ENCODE measurements around the gene TBX4. TPM values are rescaled to one million over a fixed set of nuclear protein-coding genes. Genes with fewer than 3 reads are reported as not detected.

TBX4 gene
- total and polyA plus RNA-seq, 2 experiments from 2014 or later, result not detected

DNA sequence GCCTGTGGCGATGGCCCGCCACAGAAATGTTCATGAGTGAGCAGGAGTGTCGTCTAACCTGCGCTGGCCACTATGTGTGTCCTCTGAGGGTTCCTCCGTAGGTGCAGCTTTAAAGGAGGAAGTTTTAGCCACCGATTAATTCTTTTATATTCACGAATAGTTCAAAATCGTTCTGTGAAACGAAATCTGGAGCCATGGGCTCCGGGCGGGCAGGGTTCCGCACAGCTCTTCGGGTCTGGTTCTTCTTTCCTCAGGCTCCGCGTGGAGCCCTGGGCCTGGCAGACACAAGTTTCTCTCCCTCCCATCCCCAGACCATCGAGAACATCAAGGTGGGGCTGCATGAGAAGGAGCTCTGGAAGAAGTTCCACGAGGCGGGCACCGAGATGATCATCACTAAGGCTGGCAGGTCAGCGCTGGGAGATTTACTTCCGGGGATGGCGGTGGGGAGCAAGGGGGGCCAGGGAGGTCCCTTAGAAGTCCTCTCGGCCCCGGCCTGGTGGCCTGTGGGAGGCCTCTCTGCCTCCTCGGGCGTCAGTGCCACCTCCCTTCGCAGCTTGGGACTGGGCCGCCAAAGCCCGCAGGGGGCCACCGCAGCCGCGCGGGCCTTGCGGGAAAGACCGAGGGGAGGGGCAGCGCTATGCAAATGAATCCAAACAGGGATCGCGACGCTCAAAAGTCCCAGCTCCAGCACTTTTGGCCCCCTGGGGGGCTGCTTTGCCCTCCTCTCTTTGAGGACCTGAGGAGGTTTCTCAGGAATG lies 5.2 kb downstream of the TBX4 start:
- peak; percentile 2; the same call in 2 of the 3 replicates for ATAC-seq
- 0 out of 2 replicates have a peak, but pooled peaks cover 9% of the 10 kb centered on the region for H3F3A ChIP-seq (replicated peaks; ENCODE audit: low read depth)
- H2AFZ ChIP-seq, result no peak overlapping the region
- peaks cover 27% of the 10 kb centered on the region for H4K20me1 ChIP-seq (replicated peaks; ENCODE audit: insufficient read depth)
- H3K4me1 Mint-ChIP-seq, result peaks cover 39% of the 10 kb centered on the region
- H3K27me3 ChIP-seq (ENCODE audit: insufficient read depth), result peaks cover 100% of the 10 kb centered on the region
- no peak overlapping the region for H3K27ac Mint-ChIP-seq
- H3K27me3 Mint-ChIP-seq (ENCODE audit: insufficient read depth, low read depth, poor library complexity), result peaks cover 99% of the 10 kb centered on the region
- H3K79me2 ChIP-seq (replicated peaks; ENCODE audit: insufficient read depth), result no peaks in the 10 kb centered on the region
- peaks cover 38% of the 10 kb centered on the region; the same call in 1 of the 2 replicates for H3K4me1 ChIP-seq (ENCODE audit: insufficient read depth)
- peak overlapping the region; percentile 73 for H3K4me2 ChIP-seq
- peaks cover 3% of the 10 kb centered on the region; the same call in 1 of the 3 replicates for H3K36me3 Mint-ChIP-seq (ENCODE audit: low read depth)
- peak; percentile 71 for DNase-seq (ENCODE audit: low spot score)
- H3K4me3 Mint-ChIP-seq, result peak overlapping the region; percentile 61
- H3K4me3 ChIP-seq, result peak overlapping the region; percentile 44
- no peaks in the 10 kb centered on the region for H3K9me2 ChIP-seq (ENCODE audit: insufficient read depth)
- TF ChIP-seq, protein P1, sequence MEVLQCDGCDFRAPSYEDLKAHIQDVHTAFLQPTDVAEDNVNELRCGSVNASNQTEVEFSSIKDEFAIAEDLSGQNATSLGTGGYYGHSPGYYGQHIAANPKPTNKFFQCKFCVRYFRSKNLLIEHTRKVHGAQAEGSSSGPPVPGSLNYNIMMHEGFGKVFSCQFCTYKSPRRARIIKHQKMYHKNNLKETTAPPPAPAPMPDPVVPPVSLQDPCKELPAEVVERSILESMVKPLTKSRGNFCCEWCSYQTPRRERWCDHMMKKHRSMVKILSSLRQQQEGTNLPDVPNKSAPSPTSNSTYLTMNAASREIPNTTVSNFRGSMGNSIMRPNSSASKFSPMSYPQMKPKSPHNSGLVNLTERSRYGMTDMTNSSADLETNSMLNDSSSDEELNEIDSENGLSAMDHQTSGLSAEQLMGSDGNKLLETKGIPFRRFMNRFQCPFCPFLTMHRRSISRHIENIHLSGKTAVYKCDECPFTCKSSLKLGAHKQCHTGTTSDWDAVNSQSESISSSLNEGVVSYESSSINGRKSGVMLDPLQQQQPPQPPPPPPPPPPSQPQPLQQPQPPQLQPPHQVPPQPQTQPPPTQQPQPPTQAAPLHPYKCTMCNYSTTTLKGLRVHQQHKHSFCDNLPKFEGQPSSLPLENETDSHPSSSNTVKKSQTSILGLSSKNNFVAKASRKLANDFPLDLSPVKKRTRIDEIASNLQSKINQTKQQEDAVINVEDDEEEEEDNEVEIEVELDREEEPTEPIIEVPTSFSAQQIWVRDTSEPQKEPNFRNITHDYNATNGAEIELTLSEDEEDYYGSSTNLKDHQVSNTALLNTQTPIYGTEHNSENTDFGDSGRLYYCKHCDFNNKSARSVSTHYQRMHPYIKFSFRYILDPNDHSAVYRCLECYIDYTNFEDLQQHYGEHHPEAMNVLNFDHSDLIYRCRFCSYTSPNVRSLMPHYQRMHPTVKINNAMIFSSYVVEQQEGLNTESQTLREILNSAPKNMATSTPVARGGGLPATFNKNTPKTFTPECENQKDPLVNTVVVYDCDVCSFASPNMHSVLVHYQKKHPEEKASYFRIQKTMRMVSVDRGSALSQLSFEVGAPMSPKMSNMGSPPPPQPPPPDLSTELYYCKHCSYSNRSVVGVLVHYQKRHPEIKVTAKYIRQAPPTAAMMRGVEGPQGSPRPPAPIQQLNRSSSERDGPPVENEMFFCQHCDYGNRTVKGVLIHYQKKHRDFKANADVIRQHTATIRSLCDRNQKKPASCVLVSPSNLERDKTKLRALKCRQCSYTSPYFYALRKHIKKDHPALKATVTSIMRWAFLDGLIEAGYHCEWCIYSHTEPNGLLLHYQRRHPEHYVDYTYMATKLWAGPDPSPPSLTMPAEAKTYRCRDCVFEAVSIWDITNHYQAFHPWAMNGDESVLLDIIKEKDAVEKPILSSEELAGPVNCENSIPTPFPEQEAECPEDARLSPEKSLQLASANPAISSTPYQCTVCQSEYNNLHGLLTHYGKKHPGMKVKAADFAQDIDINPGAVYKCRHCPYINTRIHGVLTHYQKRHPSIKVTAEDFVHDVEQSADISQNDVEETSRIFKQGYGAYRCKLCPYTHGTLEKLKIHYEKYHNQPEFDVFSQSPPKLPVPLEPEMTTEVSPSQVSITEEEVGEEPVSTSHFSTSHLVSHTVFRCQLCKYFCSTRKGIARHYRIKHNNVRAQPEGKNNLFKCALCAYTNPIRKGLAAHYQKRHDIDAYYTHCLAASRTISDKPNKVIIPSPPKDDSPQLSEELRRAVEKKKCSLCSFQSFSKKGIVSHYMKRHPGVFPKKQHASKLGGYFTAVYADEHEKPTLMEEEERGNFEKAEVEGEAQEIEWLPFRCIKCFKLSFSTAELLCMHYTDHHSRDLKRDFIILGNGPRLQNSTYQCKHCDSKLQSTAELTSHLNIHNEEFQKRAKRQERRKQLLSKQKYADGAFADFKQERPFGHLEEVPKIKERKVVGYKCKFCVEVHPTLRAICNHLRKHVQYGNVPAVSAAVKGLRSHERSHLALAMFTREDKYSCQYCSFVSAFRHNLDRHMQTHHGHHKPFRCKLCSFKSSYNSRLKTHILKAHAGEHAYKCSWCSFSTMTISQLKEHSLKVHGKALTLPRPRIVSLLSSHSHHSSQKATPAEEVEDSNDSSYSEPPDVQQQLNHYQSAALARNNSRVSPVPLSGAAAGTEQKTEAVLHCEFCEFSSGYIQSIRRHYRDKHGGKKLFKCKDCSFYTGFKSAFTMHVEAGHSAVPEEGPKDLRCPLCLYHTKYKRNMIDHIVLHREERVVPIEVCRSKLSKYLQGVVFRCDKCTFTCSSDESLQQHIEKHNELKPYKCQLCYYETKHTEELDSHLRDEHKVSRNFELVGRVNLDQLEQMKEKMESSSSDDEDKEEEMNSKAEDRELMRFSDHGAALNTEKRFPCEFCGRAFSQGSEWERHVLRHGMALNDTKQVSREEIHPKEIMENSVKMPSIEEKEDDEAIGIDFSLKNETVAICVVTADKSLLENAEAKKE (CRISPR knock-in tag; IDR thresholded peaks at IDR 0.05), result no peak
- TF ChIP-seq, protein P2, sequence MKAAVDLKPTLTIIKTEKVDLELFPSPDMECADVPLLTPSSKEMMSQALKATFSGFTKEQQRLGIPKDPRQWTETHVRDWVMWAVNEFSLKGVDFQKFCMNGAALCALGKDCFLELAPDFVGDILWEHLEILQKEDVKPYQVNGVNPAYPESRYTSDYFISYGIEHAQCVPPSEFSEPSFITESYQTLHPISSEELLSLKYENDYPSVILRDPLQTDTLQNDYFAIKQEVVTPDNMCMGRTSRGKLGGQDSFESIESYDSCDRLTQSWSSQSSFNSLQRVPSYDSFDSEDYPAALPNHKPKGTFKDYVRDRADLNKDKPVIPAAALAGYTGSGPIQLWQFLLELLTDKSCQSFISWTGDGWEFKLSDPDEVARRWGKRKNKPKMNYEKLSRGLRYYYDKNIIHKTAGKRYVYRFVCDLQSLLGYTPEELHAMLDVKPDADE (IDR thresholded peaks at IDR 0.05), result no peak
- TF ChIP-seq EZH2phosphoT487 (IDR thresholded peaks at IDR 0.05; ENCODE audit: unreplicated experiment) (no peak), EZH2 (IDR thresholded peaks at IDR 0.05; ENCODE audit: low read depth, unreplicated experiment) (peak; percentile 91), JUNB (IDR thresholded peaks at IDR 0.05; ENCODE audit: unreplicated experiment) (no peak), CREB1 (CRISPR knock-in tag; IDR thresholded peaks at IDR 0.05; ENCODE audit: low read depth) (no peak)
- TF ChIP-seq, protein P3, sequence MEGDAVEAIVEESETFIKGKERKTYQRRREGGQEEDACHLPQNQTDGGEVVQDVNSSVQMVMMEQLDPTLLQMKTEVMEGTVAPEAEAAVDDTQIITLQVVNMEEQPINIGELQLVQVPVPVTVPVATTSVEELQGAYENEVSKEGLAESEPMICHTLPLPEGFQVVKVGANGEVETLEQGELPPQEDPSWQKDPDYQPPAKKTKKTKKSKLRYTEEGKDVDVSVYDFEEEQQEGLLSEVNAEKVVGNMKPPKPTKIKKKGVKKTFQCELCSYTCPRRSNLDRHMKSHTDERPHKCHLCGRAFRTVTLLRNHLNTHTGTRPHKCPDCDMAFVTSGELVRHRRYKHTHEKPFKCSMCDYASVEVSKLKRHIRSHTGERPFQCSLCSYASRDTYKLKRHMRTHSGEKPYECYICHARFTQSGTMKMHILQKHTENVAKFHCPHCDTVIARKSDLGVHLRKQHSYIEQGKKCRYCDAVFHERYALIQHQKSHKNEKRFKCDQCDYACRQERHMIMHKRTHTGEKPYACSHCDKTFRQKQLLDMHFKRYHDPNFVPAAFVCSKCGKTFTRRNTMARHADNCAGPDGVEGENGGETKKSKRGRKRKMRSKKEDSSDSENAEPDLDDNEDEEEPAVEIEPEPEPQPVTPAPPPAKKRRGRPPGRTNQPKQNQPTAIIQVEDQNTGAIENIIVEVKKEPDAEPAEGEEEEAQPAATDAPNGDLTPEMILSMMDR (conservative IDR thresholded peaks at IDR 0.05; ENCODE audit: low read depth in 2 of 2), result no peak
- no peak overlapping the region for H3K27ac ChIP-seq (ENCODE audit: low read depth)
- peaks cover 8% of the 10 kb centered on the region for H3K9me3 Mint-ChIP-seq
- peaks cover 3% of the 10 kb centered on the region; the same call in 1 of the 2 replicates for H3K36me3 ChIP-seq (ENCODE audit: insufficient read depth)

Data from GM23338 (cell line).